Adrenal gland (tissue), 12 donors: ENCODE data around the gene SPATA3. TPM values are rescaled to one million over a fixed set of nuclear protein-coding genes. Genes with fewer than 3 reads are reported as not detected.

Source experiments
- DNase-seq, 7 donors: peaks; one replicate each; pipeline ENCODE4 v3.0.0-alpha.2; 2019 to 2020
- H3K27ac ChIP-seq, 5 donors: fragments of 200-600 bp; sonication (generic) in 4 of 5; 1 replicate in 3 of 5; 2 replicates in 2 of 5; pipeline versions ENCODE4 v1.5.1 to v1.8.0; 2016 to 2020; ENCODE audit warnings: mild to moderate bottlenecking in 1 of 5
- H3K27me3 ChIP-seq: fragments of 200-600 bp; 2 replicates; pipeline ENCODE4 v1.8.0; 2021
- H3K36me3 ChIP-seq, 2 donors: fragments of 200-600 bp; replicated peaks in 1 of 2; 1 replicate in 1 of 2; 2 replicates in 1 of 2; pipeline versions ENCODE4 v1.5.1 to v1.8.0; 2018 to 2022
- H3K4me1 ChIP-seq, 2 donors: fragments of 200-600 bp; replicated peaks in 1 of 2; 1 replicate in 1 of 2; 2 replicates in 1 of 2; pipeline versions ENCODE4 v1.5.1 to v1.8.0; 2018 to 2021
- H3K4me3 ChIP-seq, 4 donors: fragments of 200-600 bp; sonication (generic) in 3 of 4; one replicate each; pipeline ENCODE4 v1.5.1; 2016 to 2018
- H3K9me3 ChIP-seq, 3 donors: fragments of 200-600 bp; sonication (generic) in 1 of 3; replicated peaks in 1 of 3; 1 replicate in 2 of 3; 2 replicates in 1 of 3; pipeline versions ENCODE4 v1.5.1 to v1.8.0; 2016 to 2021
- CTCF ChIP-seq, 6 experiments: fragments of 450-650 bp in 4 of 6; fragments of 200-600 bp in 2 of 6; sonication (generic) in 1 of 6; IDR thresholded peaks; 1 replicate in 5 of 6; 2 replicates in 1 of 6; pipeline versions ENCODE4 v1.5.1 to v1.8.0; 2016 to 2021; ENCODE audit warnings: antibody characterized with exemption in 6 of 6, mild to moderate bottlenecking in 2 of 6, moderate library complexity in 1 of 6
- POLR2A ChIP-seq, 2 donors: fragments of 450-650 bp; IDR thresholded peaks; one replicate each; pipeline ENCODE4 v1.6.1; 2017; ENCODE audit warnings: antibody characterized with exemption in 2 of 2, mild to moderate bottlenecking in 2 of 2, moderate library complexity in 1 of 2
- WGBS, 4 donors: extraction: QIAGEN DNeasy Blood & Tissue Kit in 2 of 4; methylation state at CpG; one replicate each; pipeline versions ENCODE4 v1.1.5 to v1.1.7; 2013 to 2017; 5-methylcytosine and 5-hydroxymethylcytosine counted together
- intact Hi-C, 2 donors: fragments of 100-400 bp; cut with DNase I; formaldehyde crosslinking; loops; one replicate each; pipeline versions ENCODE4 v1.14.1 to v1.15.0; 2022 to 2023
- polyA plus RNA-seq, 3 donors: library from polyadenylated mRNA; stranded (reverse); fragments of 200-250 nt in 2 of 3; fragments of 350-450 nt in 1 of 3; fragmentation: Illumina TruSeq in 1 of 3; extraction: RNeasy Lipid Tissue Mini Kit (QIAGEN cat#74804) in 1 of 3; gene quantifications; one replicate each; pipeline ENCODE4 v1.2.3, GENCODE V29; 2013 to 2014
- total RNA-seq, 9 donors: library from RNA; depleted of rRNA in 4 of 9; stranded (reverse); fragments of >200 nt in 4 of 9; fragments of 120-200 nt in 1 of 9; fragmentation: NEBNext Ultra II Directional in 1 of 9; extraction: Animal tissue kit (Norgen Biotek cat#: 25700) in 1 of 9; gene quantifications; one replicate each; pipeline versions ENCODE4 v1.1.0 to v1.2.4, GENCODE V29; 2013 to 2023
- donor health status: healthy with polysubstance abuse.
- donor health status: Bipolar disorder and iron deficiency.
- donor health status: DM: yes; HTN: yes; CAD: no.
- donor health status: DM: no; HTN: no; CAD: no.
- donor health status: DM: no; HTN: no; CAD: no.
- donor health status: DM: yes; HTN: yes; CAD: no.

Gene SPATA3
- total and polyA plus RNA-seq, 12 donors: not detected

- no peak for DNase-seq
- TF ChIP-seq POLR2A (IDR thresholded peaks at IDR 0.05) (no peak), CTCF (IDR thresholded peaks at IDR 0.05) (no peak)
- intact Hi-C loops: no loop called here
These were observed 41.3 kb downstream of the SPATA3 start, which contains the start of gene C2orf72 for GRCh38 chr2:231037202-231037730. C2orf72 (plus strand) TSS chr2:231037523; CDS start chr2:231037566, 43 bp downstream.

GRCh38 chr2:231037731-231038482 is 42.0 kb downstream of the SPATA3 start:
- no peaks in the 10 kb centered on the region for H3K9me3 ChIP-seq
- H3K4me3 ChIP-seq: peak overlapping the region in 1 of 4 donors; percentile 39
- no peak overlapping the region for H3K27ac ChIP-seq
- no peak for DNase-seq
- no peaks in the 10 kb centered on the region for H3K36me3 ChIP-seq
- H3K27me3 ChIP-seq: peaks cover 26% of the 10 kb centered on the region
- no peak for TF ChIP-seq CTCF (IDR thresholded peaks at IDR 0.05)
- TF ChIP-seq POLR2A (IDR thresholded peaks at IDR 0.05): no peak
- no peaks in the 10 kb centered on the region for H3K4me1 ChIP-seq
- 1 to 3% (median 2%) methylated on average over 12 to 89 of the region's 104 CpGs; no CpG with 5 or more reads in 1 of the 4 donors for WGBS, 4 donors
- intact Hi-C loops: no loop called here

More at GRCh38 chr2:231037202-231037730, 41.3 kb downstream of the SPATA3 start, which contains the start of gene C2orf72:
- WGBS, 4 donors: 0 to 15% (median 2%) methylated on average over 4 to 61 of the region's 61 CpGs
- H3K4me1 ChIP-seq: no peaks in the 10 kb centered on the region
- no peaks in the 10 kb centered on the region for H3K36me3 ChIP-seq
- H3K27me3 ChIP-seq: peaks cover 26% of the 10 kb centered on the region
- H3K27ac ChIP-seq: no peak within 1 kb of the TSS
- peak within 1 kb of the TSS in 1 of 4 donors; percentile 39 for H3K4me3 ChIP-seq
- H3K9me3 ChIP-seq: no peaks in the 10 kb centered on the region

- Histone ChIP-seq H3K4me1 (no peaks in the 10 kb centered on the region), H3K27me3 (peaks cover 26% of the 10 kb centered on the region), H3K36me3 (no peaks in the 10 kb centered on the region), H3K9me3 (no peaks in the 10 kb centered on the region), H3K4me3 (peak overlapping the region in 1 of 4 donors; percentile 34), H3K27ac (no peak overlapping the region)
- no peak for DNase-seq
- no peak for TF ChIP-seq POLR2A (IDR thresholded peaks at IDR 0.05)
- no peak for TF ChIP-seq CTCF (IDR thresholded peaks at IDR 0.05)
- WGBS, 4 donors: 25 to 30% (median 29%) methylated on average over 15 to 21 of the region's 21 CpGs
- intact Hi-C loops: no loop called here
These were observed 42.8 kb downstream of the SPATA3 start for GRCh38 chr2:231038483-231039293.

- Histone ChIP-seq H3K36me3 (no peaks in the 10 kb centered on the region), H3K27me3 (peaks cover 26% of the 10 kb centered on the region), H3K4me3 (no peak overlapping the region), H3K4me1 (no peaks in the 10 kb centered on the region), H3K9me3 (no peaks in the 10 kb centered on the region), H3K27ac (no peak overlapping the region)
- intact Hi-C loops: no loop called here
- WGBS, 4 donors: 74 to 89% (median 82%) methylated on average over 6 of the region's 6 CpGs
- no peak for DNase-seq
- no peak for TF ChIP-seq POLR2A (IDR thresholded peaks at IDR 0.05)
- no peak for TF ChIP-seq CTCF (IDR thresholded peaks at IDR 0.05)
These were observed 43.4 kb downstream of the SPATA3 start for GRCh38 chr2:231039294-231039664.
